Left lung (tissue), 10 donors: ENCODE data around the gene VPS45. TPM values are rescaled to one million over a fixed set of nuclear protein-coding genes. Genes with fewer than 3 reads are reported as not detected.
"Not testable (repeated sequence)": the region's sequence is repeated elsewhere in the genome, so short reads cannot be mapped to it uniquely, and the experiment has no call there.

Experiments used
- ATAC-seq: fragments of 200-7000 bp; cut with Tn5 transposase; one replicate; pipeline ENCODE4 v1.9.1; 2020; ENCODE audit warnings: moderate library complexity
- DNase-seq, 4 donors: peaks; one replicate each; pipeline ENCODE4 v3.0.0-alpha.2; 2013 to 2020
- H3K27ac ChIP-seq, 2 donors: fragments of 200-600 bp; sonication (generic) in 1 of 2; one replicate each; pipeline versions ENCODE4 v1.5.0 to v1.8.0; 2020 to 2021
- H3K27me3 ChIP-seq, 2 donors: fragments of 200-600 bp; sonication (generic) in 1 of 2; one replicate each; pipeline versions ENCODE4 v1.5.0 to v1.8.0; 2020 to 2021
- H3K36me3 ChIP-seq, 2 donors: fragments of 200-600 bp; sonication (generic) in 1 of 2; one replicate each; pipeline versions ENCODE4 v1.5.0 to v1.8.0; 2020 to 2021
- H3K4me1 ChIP-seq, 2 donors: fragments of 200-600 bp; one replicate each; pipeline ENCODE4 v1.8.0; 2021
- H3K4me3 ChIP-seq, 2 donors: fragments of 200-600 bp; sonication (generic) in 1 of 2; one replicate each; pipeline versions ENCODE4 v1.5.0 to v1.8.0; 2020 to 2021; ENCODE audit warnings: mild to moderate bottlenecking in 1 of 2
- H3K9me3 ChIP-seq, 2 donors: fragments of 200-600 bp; sonication (generic) in 1 of 2; one replicate each; pipeline versions ENCODE4 v1.5.0 to v1.8.0; 2020 to 2021
- CTCF ChIP-seq, 2 donors: fragments of 200-600 bp; sonication (generic) in 1 of 2; IDR thresholded peaks; one replicate each; pipeline versions ENCODE4 v1.5.0 to v1.8.0; 2021; ENCODE audit warnings: antibody characterized with exemption in 2 of 2
- intact Hi-C, 2 donors: fragments of 100-400 bp; cut with DNase I; formaldehyde crosslinking; loops; one replicate each; pipeline versions ENCODE4 v1.11.2 to v1.14.2; 2022
- polyA plus RNA-seq, 6 donors: library from polyadenylated mRNA; unstranded; fragments of 120-200 nt; gene quantifications; one replicate each; pipeline ENCODE4 v1.2.1, GENCODE V29; 2013; ENCODE audit not compliant: insufficient read length in 6 of 6
- total RNA-seq, 2 donors: library from RNA; stranded (reverse); fragmentation: NEBNext Ultra II Directional; extraction: Animal tissue kit (Norgen Biotek cat#: 25700); gene quantifications; one replicate each; pipeline ENCODE4 v1.2.1, GENCODE V29; 2021
- donor health status: DM: no; HTN: yes; CAD: no.
- donor health status: DM: no; HTN: no; CAD: no.

Gene VPS45
- total and polyA plus RNA-seq, 8 donors = 36.7 to 81.2 (median 68.3) TPM

DNA sequence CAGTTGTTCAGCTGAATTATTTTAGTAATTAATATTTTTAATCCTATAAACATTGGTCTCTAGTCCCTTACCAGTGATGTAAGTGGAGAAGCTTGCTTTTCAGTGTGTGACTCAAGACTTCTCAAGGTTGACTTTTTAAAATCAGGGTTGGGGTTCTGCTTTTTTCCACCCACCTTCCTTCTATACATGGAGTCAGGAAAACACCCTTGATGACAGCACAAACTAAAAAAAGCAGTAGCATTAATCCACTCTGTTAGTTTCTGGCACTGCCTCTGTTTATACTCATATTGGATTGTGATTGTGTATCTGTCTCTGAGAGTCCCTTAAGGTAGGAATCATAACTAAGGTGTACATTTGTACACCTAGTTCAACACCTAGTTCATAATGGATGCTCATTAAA, 73.9 kb downstream of the VPS45 start:
- intact Hi-C loops = no loop called here
- no peak for TF ChIP-seq CTCF (IDR thresholded peaks at IDR 0.05)
- peak overlapping the region in 1 of 2 donors; percentile 7 for H3K27ac ChIP-seq
- no peaks in the 10 kb centered on the region for H3K36me3 ChIP-seq
- no peak overlapping the region for H3K4me3 ChIP-seq
- H3K9me3 ChIP-seq = no peaks in the 10 kb centered on the region
- no peaks in the 10 kb centered on the region for H3K27me3 ChIP-seq
- DNase-seq (no peak), ATAC-seq (no peak)
- peaks cover 0 to 8% of the 10 kb centered on the region in 2 donors for H3K4me1 ChIP-seq

- intact Hi-C loops = no loop called here
- ATAC-seq = no peak
Observed at GRCh38 chr1:150142083-150142482, 74.5 kb downstream of the VPS45 start.

DNA sequence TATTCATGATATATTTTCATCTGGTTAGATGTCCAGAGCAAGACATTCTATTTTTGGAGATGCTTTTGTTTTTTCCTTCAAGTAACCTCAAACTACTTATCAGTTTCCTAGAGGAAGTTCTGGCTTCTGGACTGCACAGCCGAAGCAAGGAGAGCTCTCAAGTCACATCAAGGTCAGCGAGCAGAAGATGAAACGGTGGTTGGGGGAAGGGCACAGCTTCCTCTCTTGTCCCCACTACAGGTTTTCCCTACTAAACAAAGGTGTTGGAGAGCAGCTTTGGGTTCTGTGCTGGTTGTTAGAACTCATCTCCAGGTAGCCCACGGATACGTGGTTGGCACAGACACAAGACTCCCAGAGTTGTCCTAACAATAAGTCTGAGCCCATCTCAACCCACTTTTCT, 77.0 kb downstream of the VPS45 start:
- H3K4me1 ChIP-seq = peaks cover 0 to 21% of the 10 kb centered on the region in 2 donors
- DNase-seq (no peak), ATAC-seq (no peak)
- no peak overlapping the region for H3K4me3 ChIP-seq
- TF ChIP-seq CTCF (IDR thresholded peaks at IDR 0.05) = no peak
- H3K27me3 ChIP-seq = peaks cover 0 to 24% of the 10 kb centered on the region in 2 donors
- H3K27ac ChIP-seq = no peak overlapping the region
- H3K36me3 ChIP-seq = no peaks in the 10 kb centered on the region
- no peaks in the 10 kb centered on the region for H3K9me3 ChIP-seq
- intact Hi-C loops = no loop called here

More at GRCh38 chr1:150142083-150142482, 74.5 kb downstream of the VPS45 start:
- Histone ChIP-seq H3K27ac (peak overlapping the region in 1 of 2 donors; percentile 7), H3K27me3 (peaks cover 0 to under 1% of the 10 kb centered on the region in 2 donors), H3K36me3 (no peaks in the 10 kb centered on the region), H3K4me3 (no peak overlapping the region), H3K4me1 (peaks cover 0 to 8% of the 10 kb centered on the region in 2 donors), H3K9me3 (no peaks in the 10 kb centered on the region)
- no peak for DNase-seq
- TF ChIP-seq CTCF (IDR thresholded peaks at IDR 0.05) = no peak

DNA sequence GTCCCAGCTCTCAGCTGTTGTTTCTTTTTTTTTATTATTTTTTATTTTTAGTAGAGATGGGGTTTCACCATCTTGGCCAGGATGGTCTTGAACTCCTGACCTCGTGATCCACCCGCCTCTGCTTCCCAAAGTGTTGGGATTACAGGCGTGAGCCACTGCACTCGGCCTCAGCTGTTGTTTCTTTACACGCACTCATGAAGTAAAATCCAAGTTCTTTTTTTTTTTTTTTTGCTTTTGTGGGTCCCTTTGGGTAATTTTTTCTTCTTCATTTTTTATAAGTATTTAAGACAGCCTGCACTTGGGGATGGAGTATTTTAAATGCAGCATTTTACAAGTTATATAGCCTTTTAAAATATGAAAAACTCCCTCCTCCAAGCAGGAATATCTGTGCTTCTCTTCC, 78.4 kb downstream of the VPS45 start:
- H3K27ac ChIP-seq, H3K36me3 ChIP-seq, H3K9me3 ChIP-seq, DNase-seq, H3K4me3 ChIP-seq, ATAC-seq, intact Hi-C loops: not testable (repeated sequence)
- Histone ChIP-seq H3K27me3 (peaks cover 0 to 32% of the 10 kb centered on the region in 2 donors), H3K4me1 (peaks cover 0 to 28% of the 10 kb centered on the region in 2 donors)

GRCh38 chr1:150146849-150147542, 79.4 kb downstream of the VPS45 start:
- no peak for TF ChIP-seq CTCF (IDR thresholded peaks at IDR 0.05)
- Histone ChIP-seq H3K4me3 (no peak overlapping the region), H3K36me3 (no peaks in the 10 kb centered on the region), H3K4me1 (peaks cover 6 to 37% of the 10 kb centered on the region in 2 donors), H3K27ac (no peak overlapping the region), H3K9me3 (no peaks in the 10 kb centered on the region), H3K27me3 (peaks cover 0 to 42% of the 10 kb centered on the region in 2 donors)
- ATAC-seq (no peak), DNase-seq (no peak)
- intact Hi-C loops = no loop called here
